ENCODE measurements around the gene IL4I1. TPM values are rescaled to one million over a fixed set of nuclear protein-coding genes. Genes with fewer than 3 reads are reported as not detected.

The IL4I1 gene
- total RNA-seq, 1 experiment from 2014 or later = not detected

GRCh38 chr19:49839713-49840112 lies 57.0 kb downstream of the IL4I1 start:
- H3K9me3 Mint-ChIP-seq (ENCODE audit: unreplicated experiment) = no peaks in the 10 kb centered on the region
- ChIA-PET CTCF (no interaction called here), POLR2A (interaction anchor here (0.7 to 1.5 kb wide), 2 partner anchors 8 to 544 kb away, joined by 3 to 6 read pairs; no protein-coding TSS in a partner anchor)
- intact Hi-C loops (cut with micrococcal nuclease) = no loop called here
- H3K27ac Mint-ChIP-seq (ENCODE audit: low read depth, unreplicated experiment) = no peak overlapping the region
- no peak for TF ChIP-seq CTCF (IDR thresholded peaks at IDR 0.05; ENCODE audit: unreplicated experiment)
- H3K36me3 Mint-ChIP-seq (ENCODE audit: insufficient read depth, unreplicated experiment) = peaks cover 55% of the 10 kb centered on the region
- BruUV-seq (replicated peaks) = no TSS peak
- peaks cover 4% of the 10 kb centered on the region for H3K4me1 Mint-ChIP-seq (ENCODE audit: insufficient read depth, unreplicated experiment)
- no peaks in the 10 kb centered on the region for H3K27me3 Mint-ChIP-seq (ENCODE audit: insufficient read depth, unreplicated experiment)
- no peak overlapping the region for H3K4me3 Mint-ChIP-seq (ENCODE audit: unreplicated experiment)
- no peak for DNase-seq (ENCODE audit: unreplicated experiment)

Small RNAs within 50 kb of the gene (microRNA-seq; reads per million reads assigned to microRNA genes)
- gene MIR4749 (2.8 reads per million, percentile 20 among the genes with 10 or more reads in this experiment), gene MIR4750 (1.7 reads per million, percentile 11 among the genes with 10 or more reads in this experiment)

Other genes with a start within 250 kb of the IL4I1 start
- 65.6 and 82.2 TPM in 2 replicates for gene IRF3, start 231.0 kb downstream of the IL4I1 start, total RNA-seq (2022)
- 29.4 and 36.0 TPM in 2 replicates for gene BCL2L12, start 231.0 kb downstream of the IL4I1 start, total RNA-seq (2022)
- gene PRMT1, start 219.6 kb downstream of the IL4I1 start, total RNA-seq (2022) = 236 and 304 TPM in 2 replicates
- gene ADM5, start 207.3 kb downstream of the IL4I1 start, total RNA-seq (2022) = 1.8 and 2.9 TPM in 2 replicates
- gene CPT1C, start 205.8 kb downstream of the IL4I1 start, total RNA-seq (2022) = not detected in 2 replicates
- not detected in 2 replicates for gene TSKS, start 133.6 kb downstream of the IL4I1 start, total RNA-seq (2022)
- gene AP2A1, start 129.9 kb downstream of the IL4I1 start, total RNA-seq (2022) = 70.5 and 80.0 TPM in 2 replicates
- 10.9 and 19.0 TPM in 2 replicates for gene FUZ, start 83.6 kb downstream of the IL4I1 start, total RNA-seq (2022)
- 39.9 and 43.2 TPM in 2 replicates for gene MED25, start 78.6 kb downstream of the IL4I1 start, total RNA-seq (2022)
- gene PTOV1, start 45.7 kb downstream of the IL4I1 start, total RNA-seq (2022) = 68.5 and 78.8 TPM in 2 replicates
- gene PNKP, start 29.3 kb downstream of the IL4I1 start, total RNA-seq (2022) = 70.7 and 90.3 TPM in 2 replicates
- gene AKT1S1, start 19.5 kb downstream of the IL4I1 start, total RNA-seq (2022) = 74.7 and 79.2 TPM in 2 replicates
- gene TBC1D17, start 19.2 kb downstream of the IL4I1 start, total RNA-seq (2022) = 25.2 and 25.5 TPM in 2 replicates
- 23.7 and 24.5 TPM in 2 replicates for gene ATF5, start 32.3 kb upstream of the IL4I1 start, total RNA-seq (2022)
- gene NUP62, start 32.6 kb upstream of the IL4I1 start, total RNA-seq (2022) = 42.0 and 44.9 TPM in 2 replicates
- gene SIGLEC11, start 64.3 kb upstream of the IL4I1 start, total RNA-seq (2022) = not detected in 2 replicates
- gene VRK3, start 128.5 kb upstream of the IL4I1 start, total RNA-seq (2022) = 24.7 and 32.8 TPM in 2 replicates
- 9.9 and 13.4 TPM in 2 replicates for gene ZNF473, start 129.1 kb upstream of the IL4I1 start, total RNA-seq (2022)

Measured in MCF 10A (cell line).